CD4-positive, alpha-beta T cell treated with Interferon alpha-2 for 1 hour (primary cell): ENCODE measurements around the gene NUP88.

Experiments used
- DNase-seq, 2 donors: peaks; one replicate each; pipeline ENCODE4 v3.0.0-alpha.2; 2020 to 2022

NUP88 gene

DNA sequence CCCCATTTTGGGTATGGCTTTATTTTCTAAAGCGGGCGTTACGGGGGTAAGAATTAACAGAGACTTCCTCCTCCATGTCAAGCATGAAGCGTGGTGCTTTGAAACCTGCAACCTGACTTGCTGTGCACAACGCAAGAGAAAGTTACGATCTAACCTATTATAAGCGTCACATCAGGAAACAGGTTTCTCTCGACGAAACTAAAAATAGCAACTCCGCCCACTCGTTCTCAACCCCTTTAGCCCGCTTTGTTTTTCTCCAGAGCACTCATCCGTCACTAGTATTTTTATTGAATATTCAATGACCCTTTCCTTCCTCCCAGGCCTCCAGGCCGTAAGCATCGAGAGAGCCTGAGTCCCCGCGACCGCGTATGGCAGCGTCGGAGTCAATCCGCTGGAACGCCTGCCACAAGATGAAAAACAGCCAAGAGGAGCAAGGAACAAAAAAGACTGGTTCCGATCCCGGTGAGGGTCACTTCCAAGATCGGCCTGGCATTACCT is 555 bp downstream of the NUP88 start:
- peak; percentile 81 to 86 for DNase-seq

DNA sequence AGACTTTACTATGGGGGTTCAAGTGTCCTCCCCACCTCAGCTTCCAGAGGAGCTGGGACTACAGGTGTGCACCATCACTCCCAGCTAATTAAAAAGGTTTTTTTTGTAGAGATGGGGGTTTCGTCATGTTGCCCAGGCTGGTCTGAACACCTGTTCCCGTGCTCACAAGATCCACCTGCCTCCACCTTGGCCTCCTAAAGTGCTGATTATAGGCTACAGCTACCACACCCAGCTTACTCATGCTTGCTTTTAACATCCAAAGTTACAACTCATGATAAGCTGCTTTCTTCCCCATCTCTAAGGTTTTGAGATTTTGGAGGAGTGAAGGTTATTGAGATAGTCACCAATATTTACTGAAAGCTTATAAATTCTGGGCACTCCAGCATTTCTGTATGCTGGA is 2.6 kb downstream of the NUP88 start:
- DNase-seq, result no peak

DNA sequence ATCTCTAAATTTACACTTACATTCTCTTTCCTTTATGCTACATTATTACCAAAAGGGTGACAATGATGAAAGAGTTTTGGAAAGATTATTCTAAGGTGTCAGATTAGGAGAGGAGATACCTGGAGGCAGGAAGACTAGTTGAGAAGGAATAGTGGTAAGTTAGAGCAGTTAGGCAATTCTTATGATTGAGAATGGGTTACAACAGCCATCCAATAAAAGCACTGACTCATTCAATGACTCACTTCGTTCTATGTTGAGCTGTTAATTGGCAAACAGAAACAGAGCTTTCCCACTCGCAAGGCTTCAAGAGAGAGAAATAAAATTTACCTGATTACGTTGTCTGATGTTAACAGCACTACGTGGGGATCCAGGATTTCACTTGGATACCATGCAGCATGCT is 5.8 kb downstream of the NUP88 start:
- DNase-seq, result no peak

DNA sequence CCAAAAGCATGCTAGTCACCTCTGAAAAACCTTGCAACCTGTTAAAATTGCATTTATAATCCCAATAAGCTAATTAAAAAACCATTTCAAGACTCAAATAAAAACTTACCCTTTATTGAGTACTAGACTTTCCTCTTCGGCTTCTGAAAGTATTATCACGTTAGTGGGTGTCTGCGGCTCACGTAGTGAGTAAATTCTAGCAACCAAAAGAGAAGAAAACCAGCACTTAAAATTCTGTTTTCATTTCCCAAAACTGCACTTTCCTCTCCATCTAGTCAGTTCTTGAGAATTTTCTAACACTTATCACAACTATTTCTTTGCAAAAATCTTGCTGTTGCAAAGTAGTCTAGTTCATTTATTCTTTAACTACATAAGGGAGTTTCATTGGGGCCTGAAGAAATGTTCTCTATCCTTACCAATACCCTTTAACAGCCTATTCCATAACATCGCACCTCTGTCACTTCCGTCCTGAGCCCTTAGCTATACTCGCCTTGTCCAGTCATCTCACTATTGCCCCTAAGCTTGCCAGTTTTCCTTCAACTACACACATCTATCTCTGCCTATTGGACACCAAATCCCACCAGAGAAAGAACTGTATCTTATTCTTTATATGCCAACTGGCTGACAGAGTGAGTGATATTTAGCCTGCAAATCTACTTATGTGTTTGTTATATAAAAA is 8.7 kb downstream of the NUP88 start:
- no peak for DNase-seq

DNA sequence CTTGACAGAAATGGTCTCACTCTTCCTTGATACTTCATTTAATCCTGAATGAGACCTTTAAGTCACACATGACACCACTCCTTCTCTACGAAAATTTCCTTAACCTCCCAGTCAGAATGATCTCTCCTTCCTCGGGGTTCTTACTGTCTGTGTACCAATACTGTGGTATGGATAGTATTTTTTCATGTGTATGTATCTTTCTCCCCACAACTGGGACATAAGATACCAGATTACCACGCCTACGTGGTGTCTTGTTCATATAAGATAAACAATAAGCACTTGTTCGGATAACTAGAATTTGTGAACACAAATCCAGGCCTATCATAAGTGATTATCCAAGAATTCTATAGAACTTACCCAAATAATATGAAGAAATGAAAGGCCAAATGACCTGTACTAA is 11.3 kb downstream of the NUP88 start:
- DNase-seq, result no peak

DNA sequence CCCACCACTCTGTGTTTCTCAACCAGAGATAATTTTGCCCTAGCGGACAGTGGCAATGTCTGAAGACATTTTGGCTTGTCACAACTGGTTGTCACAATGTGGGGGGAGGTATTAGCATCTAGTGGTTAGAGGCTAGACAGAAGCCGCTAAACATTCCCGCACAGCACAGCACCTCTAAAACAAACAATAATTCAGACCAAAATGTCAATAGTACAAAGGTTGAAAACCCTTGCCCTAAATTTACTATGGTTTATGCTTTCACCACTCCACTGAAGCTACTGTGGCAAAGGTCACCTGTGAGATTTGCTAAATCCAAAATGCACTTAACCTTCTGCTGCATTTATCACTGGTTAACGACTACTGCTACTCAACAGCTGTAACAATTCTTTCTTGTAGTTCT is 14.1 kb downstream of the NUP88 start:
- no peak for DNase-seq

DNA sequence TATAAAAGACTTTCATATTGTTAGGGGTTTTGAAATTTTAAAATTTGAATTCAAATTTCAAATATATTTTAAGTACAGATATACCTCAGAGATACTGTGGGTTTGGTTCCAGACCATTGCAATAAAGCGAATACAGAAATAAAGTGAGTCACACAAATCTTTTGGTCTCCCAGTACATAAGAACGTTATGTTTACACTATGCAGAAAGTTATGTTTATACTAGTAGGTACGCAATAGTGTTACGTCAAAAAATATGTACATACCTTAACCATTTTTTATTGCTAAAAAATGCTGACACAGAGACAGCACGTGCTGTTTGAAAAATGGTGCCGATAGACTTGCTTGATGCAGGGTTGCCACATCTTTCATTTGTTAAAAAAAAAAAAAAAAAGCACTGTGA is 19.7 kb downstream of the NUP88 start:
- no peak for DNase-seq

DNA sequence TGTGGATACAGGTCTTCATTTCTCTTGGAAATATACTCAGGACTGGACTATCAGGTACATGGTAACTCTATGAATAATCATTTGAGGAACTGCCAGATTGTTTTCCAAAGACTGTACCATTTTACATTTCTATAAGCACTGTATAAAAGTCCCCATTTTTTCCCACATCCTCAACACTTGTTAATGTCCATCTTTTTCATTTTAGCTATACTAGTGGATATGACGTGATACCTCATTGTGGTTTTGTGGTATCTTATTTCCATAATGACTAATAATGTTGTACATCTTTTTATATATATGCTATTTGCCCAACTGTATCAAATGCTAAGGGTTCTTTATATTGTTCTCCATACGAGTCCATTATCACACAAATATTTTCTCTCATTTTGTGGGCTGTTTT is 22.9 kb downstream of the NUP88 start:
- DNase-seq, result no peak

DNA sequence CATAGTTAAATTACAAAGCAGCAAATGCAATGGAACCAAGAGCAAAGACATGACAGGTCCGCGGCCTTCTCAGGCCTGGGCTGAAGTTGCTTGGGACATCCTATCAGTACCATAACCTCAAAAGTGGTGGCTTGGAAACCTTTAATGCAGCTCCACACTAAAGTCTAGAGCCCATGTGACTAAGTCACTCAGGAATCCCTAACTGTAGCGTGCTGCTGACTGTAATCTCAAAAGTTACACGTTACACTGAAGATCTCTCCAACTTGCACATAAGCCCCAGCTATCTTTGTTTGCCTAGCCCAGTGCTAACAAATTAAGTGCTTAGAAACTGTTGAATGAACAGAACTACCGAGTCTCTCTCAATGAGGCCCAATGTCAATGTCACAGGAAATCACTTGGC is 27.8 kb downstream of the NUP88 start:
- DNase-seq, result no peak

DNA sequence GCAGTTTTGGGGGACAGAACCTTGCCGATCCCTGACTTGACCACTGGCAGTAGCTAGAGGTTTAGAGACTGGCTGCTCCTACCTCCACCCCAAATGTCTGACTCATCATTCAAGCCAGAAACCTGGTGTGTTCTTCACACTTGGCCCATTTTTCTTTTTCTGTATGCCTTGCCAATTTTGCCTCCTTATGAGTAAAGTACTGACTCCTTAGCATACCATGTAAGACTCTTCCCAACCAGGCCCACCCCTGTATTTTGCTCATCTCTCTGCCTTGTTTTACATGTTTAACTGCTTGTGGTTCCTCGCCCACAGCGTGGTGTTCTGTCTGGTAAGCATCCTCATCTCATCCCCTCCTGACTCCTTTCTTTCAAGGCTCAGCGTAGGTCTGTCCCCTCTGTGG is 37.9 kb downstream of the NUP88 start:
- DNase-seq, result no peak

DNA sequence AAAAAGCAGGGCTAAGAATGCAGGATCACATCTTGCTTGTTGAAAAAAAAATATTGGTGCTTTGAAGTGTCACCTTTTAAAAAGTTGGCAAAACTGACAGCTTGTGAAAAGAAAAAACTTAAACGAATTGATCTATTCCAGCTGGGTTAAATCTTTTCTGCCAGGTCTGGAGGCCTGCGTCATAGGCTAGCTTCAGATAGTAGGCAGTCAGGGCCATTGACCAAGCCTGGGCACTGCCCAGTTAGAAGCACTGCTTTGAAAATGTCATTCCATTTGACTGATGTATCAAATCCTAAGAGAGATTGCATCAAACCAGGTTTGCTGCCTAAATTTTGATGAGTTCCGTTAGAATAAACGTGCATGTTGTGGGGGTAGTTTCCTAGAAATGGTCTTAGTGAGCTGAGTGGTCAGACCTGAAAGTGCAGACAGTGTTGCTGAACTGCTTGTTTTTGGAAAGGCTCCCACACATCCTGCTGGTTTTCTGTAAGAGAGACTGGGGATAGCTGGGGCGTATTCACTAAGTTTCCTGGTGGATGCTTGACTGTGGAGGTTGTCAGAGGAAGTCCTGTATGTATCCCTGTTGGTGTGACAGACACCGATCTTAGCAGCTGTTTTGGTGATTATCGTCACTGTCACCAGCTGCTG is 38.8 kb downstream of the NUP88 start:
- no peak for DNase-seq

DNA sequence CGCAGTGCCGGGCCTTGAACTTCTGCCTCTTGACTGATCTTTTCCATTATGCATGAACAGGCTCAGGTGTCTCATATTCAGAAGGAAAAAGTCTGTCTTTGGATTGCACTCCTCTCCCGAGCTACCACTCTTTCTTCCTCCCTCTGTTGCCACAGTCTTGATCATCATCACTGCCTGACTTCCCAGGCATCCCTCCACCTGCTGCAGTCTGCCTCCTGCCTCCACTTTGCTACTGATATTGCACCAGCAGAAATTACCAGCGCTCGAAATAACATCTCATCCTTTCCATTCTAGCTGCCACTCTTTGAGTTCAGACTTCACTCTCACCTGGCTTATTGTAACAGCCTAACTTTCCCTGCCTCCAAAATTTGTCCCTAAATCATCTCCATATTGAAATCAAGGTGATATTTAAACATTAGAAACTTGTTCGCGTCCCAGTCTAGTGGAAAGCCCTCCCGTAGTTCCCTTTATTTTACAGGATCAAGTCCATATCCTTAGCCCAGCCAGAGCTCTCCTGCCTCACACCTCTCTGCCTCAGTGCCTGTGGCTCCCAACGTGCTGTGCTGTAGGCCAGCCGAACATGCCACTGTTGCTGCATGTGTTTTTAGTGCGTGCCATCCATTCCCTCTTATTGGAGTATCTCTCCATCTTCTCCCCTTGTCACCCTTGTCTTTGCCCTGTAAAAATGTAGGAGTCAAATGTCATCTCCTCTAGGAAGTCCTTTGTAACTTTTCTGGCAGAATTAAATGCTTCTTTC is 39.9 kb downstream of the NUP88 start:
- DNase-seq, result no peak

DNA sequence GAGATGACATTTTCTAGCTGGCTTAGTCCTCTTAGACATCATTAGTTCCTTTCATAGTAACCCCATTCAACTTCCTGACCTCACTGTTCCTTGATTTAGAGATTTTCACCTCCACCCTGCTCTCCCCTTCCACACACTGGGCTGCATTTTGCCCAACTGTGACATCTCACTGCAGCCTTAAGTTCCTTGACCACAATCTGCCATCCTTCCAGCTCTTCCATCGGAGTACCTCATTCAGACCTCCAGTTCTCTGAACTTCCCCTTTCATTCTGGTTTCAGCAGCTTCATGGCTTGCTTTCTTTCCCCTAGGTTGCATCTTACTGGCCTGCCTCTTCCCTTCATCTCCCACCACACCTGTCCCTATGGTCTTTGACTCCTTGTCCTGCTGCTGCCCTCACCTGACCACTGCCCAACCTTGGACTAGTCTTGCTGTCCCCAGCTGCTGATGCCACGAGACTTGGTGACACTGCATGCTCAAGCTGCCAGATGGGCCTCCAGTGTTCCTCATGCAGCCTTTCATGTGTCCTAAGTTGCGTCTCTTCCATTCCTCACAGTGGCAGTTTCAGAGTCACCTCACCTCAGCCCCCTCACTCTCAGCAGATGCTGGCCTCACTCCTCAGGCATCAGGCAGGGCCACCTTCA is 40.8 kb downstream of the NUP88 start:
- no peak for DNase-seq

DNA sequence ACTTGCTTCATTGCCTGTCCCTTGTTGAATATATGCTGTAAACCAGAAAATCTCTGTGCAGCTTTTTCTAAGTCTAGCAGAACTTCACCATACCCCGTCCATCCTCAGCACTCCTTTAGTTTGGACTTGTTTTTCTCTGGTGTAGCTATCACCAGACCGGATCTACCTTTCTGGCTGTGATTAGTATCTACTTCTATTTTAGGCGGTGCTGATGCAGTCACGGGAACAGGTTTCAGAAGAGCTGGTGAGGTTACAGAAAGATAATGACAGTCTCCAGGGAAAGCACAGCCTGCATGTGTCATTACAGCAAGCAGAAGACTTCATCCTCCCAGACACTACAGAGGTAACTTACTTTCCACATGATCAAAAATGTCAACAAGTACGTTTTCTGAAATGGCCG is 46.4 kb downstream of the NUP88 start:
- no peak for DNase-seq

DNA sequence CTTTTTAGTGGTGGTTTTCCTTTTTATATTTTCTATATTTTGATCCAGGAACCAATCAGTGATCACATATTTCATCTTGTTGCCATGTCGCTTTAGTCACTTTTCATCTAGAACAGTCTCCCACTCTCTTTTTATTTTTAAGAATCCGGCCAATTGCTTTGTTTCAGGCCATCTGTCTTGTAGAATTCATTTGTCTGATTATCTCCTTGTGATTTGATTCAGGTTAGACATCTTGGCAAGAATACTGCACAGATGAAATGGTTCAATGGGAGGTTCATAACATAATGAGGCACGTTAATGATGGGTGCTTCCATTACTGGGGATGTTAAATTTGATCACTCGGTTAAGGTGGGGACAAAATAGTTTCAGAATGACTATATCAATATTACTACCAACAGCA is 49.1 kb downstream of the NUP88 start:
- DNase-seq, result no peak

DNA sequence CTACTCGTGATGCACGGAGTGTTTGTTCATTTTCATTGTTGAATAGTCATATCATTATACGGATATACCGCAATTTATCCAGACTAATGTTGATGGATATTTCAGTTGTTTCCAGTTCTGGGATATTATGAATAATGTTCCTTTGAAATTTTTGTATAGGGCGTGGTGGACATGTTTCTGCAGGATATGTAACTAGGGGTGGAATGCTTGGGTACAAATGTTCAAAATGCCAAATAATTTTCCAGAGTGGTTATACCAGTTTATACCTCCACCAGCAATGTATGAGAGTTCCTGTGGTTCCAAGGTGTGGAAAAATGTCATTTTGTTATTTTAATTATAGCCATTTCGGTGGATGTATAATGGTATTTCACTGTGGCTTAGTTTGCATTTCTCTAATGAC is 53.6 kb downstream of the NUP88 start:
- DNase-seq, result no peak

DNA sequence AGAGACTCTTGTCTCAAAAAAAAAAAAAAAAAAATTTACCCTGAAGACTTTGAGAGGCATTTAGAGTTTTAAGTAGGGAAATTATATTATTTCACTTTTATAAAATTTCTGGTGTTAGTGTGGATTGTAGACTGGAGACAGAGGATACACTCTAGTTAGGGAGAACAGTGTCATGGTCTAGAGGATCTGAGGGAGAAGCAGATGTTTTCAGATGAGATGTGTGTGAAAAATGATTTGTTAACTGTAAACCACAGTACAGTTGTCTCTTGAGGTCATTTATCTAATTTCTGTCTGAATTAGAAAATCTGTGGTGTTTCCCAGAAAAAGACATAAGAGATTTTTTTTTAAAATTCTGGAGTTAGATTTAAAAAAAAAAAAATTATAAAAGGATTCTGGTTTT is 54.8 kb downstream of the NUP88 start:
- no peak for DNase-seq

DNA sequence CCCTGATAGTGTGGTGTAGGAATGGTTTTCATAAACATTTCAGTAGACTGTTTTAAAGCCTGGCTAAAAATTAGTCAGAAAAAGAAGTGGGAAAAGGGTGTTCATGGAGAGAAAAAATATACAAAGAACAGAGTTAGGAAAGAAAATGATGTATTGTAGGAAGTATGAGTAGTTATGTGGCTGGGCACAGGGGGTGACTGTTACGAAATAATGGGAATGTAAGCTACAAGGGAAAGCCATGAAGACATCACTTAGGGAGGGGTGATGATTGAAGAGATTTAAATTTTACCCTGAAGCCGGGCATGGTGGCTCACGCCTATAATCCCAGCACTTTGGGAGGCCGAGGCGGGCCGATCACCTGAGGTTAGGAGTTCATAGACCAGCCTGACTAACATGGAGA is 55.3 kb downstream of the NUP88 start:
- no peak for DNase-seq

DNA sequence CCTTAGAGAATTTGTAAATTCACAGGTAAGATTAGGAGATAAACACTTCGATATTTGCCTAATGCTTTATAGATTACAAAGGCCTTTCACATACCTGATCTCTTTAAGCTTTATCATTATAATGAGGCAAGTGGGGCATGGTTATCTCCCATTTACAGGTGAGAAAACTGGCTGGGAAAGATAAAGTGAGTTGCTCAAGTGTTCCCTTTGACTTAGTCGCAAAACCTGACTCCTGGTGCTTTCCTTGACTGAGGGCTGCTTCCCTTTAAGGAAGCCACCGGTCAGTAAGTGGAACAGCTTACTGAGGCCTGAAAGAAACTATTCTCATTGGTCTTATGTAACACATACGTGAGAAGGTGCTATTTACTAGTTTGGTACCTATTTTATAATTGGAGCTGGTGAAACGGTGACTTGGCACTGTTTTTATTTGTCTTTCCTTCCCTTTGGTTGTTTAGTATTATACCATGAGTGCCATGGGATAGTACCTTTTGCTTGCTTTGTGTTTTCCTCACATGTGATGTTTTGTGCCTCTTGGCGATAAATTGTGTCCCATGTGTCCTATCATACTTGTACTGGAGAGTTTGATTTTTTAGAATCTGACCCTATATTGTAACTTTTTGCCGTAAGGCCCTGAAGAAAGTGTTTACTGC is 57.2 kb downstream of the NUP88 start:
- DNase-seq, result no peak

DNA sequence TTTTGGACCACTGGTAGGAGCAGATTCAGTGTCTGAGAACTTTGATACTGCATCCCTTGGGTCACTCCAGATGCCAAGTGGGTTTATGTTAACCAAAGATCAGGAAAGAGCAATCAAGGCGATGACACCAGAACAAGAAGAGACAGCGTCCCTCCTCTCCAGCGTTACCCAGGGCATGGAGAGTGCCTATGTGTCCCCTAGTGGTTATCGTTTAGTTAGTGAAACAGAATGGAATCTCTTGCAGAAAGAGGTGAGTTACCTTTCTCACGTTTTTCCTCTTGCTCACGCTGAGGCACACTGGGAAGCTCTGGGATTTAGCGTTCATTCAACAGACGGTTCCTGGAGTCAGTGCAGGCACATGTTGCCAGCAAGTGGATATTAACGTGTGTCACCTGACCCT is 58.0 kb downstream of the NUP88 start:
- no peak for DNase-seq

DNA sequence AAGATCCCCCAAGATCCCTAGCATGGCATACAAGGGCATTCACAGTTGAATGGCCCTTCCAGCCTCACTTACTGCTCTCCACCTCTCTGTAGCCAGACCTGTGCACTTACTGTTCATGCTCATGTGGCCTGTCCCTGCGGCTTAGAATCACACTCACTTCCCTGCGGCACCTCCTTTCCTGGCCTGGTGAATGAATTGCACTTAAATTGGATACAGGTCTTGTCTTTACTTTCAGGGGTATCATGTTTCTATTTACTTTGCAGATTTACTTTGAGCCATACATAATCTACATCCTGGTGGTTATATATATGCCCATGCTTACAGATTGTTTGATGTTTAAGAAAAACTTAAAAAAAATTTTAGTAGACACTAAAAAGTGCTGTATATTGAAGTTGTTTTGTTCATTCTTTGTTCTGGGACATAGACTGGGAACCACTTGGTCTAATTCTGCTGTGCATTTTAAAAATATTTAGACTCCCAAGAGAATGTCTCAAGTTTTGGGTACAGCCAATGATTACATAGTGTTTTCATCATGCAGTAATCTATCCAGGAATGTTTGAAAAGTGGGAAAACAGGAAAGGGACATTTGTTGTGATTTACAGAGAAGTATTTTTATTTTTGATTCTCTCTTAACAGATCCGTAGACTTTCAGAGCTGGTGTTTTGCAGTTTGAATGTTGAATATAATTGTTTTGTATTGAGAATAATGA is 63.9 kb downstream of the NUP88 start:
- DNase-seq, result no peak

DNA sequence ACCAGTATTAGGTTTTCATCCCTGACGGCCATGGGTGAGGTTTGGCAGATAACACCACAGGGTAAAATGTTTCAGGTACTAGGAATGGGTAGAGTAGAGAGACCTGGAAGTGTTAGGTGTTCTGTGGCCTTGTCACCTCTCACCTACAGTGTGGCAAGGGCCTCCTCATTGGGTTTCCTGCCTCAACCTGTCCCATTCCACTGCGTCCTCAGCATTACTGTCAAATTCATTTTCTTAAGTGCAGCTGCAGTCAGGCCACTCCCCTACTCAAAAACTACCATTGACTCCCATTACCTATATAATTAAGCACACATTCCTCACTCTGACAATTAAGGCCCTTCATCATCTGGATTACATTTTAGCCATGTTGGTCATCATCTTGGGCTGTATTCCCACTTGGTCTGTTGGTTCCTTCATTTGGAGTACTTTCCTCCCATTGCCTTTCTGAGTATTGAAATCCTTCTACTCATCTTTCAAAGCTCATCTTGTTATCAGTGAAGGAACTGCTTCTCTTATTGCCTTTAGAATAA is 64.5 kb downstream of the NUP88 start:
- DNase-seq, result no peak
